Activated CD4-positive, alpha-beta T cell treated with anti-CD3 and anti-CD28 coated beads, Interleukin-2, amount 50 U/mL, for 24 hours (primary cell): Measurements from ENCODE around the gene ABI1.

Source experiments
- DNase-seq, 2 donors: peaks; one replicate each; pipeline ENCODE4 v3.0.0-alpha.2; 2020; ENCODE audit warnings: low read depth in 1 of 2, low spot score in 1 of 2

The ABI1 gene

DNA sequence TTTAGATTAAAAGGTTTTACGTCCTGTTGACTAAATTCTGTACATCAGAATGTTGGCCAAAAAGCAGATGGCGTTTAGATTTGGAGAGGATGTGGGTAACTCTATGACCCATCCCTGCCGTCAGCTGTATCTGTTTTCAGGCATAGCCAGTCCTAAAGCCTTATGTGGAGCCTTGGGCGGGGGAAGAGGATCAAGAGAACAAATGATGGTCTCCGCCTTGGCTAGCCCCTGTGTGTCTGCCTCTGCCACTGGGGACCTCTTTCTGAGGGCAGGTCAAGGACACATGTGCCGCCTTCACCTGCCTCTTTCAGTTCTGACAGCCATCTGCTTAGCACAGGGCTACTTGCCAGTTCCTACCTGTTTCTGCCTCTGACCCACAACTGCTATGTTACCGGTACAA lies 139.2 kb downstream of the ABI1 start:
- no peak for DNase-seq

- no peak for DNase-seq
These were observed 143.3 kb downstream of the ABI1 start for GRCh38 chr10:26717476-26717875.

- no peak for DNase-seq
These were observed 145.6 kb downstream of the ABI1 start for GRCh38 chr10:26715137-26715487.

- DNase-seq = no peak
These were observed 146.2 kb downstream of the ABI1 start for GRCh38 chr10:26714415-26715136.

DNA sequence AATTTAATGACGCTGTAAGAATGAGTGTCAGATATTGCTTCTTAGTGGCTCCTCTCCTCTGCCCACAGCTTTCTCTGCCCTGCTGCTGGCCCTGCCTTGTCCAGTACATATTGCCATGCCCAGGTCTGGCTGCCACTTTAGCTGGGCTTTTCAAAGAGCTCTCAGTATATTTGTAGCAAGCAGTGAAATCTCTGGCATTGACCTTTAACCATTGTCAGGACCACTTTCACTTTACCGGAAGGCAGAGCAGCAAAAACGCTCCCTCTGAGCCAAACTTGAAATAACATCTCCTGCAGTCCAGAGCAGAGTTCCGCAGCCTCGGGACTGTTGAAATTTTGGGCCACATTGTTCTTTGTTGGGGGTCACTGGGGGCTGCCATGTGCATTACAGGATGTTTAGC lies 149.4 kb downstream of the ABI1 start:
- DNase-seq = no peak

- DNase-seq = no peak
These were observed 153.8 kb downstream of the ABI1 start for GRCh38 chr10:26706936-26707335.

DNA sequence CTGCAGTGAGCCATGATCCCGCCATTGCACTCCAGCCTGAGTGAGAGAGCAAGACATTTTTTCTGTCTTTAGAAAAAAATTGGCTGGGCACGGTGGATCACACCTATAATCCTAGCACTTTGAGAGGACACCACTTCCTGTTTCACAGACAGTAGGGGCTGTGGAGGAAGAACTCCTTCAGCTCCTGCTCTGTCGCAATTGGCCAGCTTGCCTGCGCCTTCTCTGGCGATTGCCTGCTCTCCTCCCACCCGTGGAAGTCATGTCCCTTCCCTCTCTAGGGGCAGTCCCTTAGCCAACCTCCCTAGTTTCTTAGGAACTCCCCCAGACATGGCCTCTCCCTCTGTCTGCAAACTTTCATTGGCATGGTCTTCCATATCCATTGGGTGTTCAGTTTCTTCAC lies 154.6 kb downstream of the ABI1 start:
- no peak for DNase-seq

DNA sequence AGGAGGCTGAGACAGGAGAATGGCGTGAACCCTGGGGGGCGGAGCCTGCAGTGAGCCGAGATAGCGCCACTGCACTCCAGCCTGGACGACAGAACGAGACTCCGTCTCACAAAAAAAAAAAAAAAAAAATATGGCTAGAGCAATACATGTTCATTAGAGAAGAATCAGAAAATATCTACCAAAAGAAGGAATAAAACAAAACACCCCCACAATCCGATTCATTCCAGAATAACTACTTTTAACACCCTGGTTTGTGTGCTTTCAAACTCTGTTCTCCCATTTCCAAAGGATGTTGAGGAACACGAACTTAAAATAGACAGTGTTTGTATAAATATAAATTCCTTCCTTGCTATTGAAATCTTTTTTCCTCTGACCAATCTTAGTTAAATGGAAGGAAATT lies 156.8 kb downstream of the ABI1 start:
- no peak for DNase-seq

- no peak for DNase-seq
These were observed 157.7 kb downstream of the ABI1 start for GRCh38 chr10:26703096-26703495.

- DNase-seq = no peak
These were observed 159.7 kb downstream of the ABI1 start for GRCh38 chr10:26700884-26701630.

- DNase-seq = no peak
These were observed 161.1 kb downstream of the ABI1 start for GRCh38 chr10:26699631-26700030.

DNA sequence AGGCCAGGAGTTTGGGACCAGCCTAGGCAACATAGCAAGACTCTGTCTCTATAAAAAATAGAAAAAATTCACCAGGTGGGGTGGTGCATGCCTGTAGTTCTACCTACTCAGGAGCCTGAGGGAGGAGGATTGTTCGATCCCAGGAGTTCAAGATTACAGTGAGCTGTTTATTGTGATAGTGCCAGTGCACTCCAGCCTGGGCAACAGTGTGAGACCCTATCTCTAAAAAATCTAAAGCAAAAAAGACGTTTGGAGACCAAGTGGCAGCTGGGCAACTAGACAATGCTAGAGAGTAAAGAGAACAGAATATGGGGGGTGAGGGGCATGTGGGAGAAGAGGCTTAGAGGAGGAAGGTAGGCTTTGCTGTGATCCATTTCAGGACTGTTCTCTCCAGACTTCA lies 161.8 kb downstream of the ABI1 start:
- DNase-seq = no peak

DNA sequence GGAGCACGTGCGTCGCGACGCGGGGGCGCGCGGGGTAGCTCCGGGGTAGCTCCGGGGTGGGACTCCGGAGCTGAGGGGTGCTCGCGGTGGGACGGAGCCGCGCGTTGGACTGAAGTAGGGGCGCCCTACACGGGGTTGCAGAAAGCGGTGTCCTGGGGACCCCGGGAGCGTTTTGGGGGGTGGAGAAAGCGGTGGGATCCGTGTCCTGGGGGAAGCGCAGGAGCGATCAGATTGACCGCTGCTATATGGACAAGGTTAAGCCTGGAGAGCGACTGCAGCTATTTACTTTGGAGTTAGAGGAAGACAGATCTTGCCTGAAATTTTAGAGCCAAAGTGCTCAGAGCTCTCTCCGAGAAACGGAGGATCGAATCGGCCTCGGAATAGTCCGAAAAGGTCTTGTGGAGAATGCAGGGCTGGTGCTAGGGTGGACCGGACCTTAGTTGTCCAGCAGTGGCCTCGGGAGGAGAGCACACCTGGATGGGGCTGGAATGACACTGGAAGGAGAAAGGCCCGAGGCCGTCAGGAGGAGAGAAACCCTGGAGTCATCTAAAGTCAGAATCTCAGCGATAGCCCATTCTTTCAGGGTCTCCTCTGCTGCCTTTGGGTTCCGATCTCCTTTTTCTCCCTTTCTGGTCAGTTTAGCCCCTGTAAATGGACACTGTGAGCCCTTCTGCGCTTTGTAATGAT lies 162.7 kb downstream of the ABI1 start:
- no peak for DNase-seq

DNA sequence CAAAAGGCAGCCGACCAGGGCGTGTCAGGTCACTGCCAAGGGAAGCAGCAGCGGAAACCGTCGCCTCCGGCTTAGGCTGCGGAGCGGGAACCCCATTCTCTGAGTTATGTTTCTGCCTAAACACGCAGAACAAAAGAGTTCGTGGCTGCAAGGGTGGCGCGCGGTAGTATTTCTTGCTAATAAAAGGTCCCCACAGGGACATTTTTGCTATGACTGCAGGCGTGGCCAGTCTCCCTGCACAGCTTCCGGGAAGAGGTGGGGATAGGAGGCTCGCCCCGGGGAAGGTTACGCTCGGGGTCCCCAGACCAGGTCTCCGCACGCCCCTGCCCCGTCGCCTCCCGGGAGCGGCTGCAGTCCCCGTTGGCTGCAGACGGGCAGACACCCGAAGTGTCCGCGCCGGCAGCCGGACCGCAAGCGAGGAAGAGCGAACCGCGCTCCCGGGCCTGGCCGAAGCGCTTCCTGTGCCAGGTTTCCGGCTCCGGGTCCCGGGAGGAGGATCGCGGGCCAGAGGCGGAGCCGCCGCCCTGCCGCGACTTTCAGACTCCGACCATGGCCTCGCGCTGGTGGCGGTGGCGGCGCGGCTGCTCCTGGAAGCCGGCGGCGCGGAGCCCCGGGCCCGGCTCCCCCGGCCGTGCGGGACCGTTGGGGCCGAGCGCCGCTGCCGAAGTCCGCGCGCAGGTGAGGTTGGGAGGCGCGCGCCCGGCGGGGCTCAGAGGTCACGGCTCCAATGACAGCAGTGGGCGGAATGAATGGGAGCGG lies 163.4 kb downstream of the ABI1 start, which contains the start of gene PDSS1:
TSS of gene PDSS1 (plus strand) at position 539 of the 759 bp plus-strand sequence. CDS start at position 550, 11 bp downstream.
- DNase-seq = peak; percentile 62 to 64

DNA sequence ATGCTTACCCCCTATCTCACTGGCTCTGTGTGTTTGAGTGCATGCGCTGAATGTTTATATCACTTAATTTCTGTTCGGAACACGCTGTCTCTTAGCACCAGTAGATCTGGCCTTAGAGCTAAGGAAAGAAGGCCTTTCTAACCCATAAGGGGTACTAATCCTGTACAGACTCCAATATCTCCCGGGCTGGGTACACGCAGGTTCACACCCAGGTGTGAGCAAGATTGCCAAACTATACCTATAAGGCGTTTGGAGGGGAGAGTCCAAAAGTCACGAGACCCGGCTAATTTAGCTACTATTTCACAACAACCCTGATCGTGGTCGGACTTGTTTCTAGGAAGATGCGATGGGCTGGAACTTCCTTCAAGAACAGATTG lies 164.0 kb downstream of the ABI1 start:
- no peak for DNase-seq
